ENCODE data around the gene ALPL. TPM values are rescaled to one million over a fixed set of nuclear protein-coding genes. Genes with fewer than 3 reads are reported as not detected.

The ALPL gene
- total RNA-seq, 1 experiment from 2014 or later: 84.8 TPM

DNA sequence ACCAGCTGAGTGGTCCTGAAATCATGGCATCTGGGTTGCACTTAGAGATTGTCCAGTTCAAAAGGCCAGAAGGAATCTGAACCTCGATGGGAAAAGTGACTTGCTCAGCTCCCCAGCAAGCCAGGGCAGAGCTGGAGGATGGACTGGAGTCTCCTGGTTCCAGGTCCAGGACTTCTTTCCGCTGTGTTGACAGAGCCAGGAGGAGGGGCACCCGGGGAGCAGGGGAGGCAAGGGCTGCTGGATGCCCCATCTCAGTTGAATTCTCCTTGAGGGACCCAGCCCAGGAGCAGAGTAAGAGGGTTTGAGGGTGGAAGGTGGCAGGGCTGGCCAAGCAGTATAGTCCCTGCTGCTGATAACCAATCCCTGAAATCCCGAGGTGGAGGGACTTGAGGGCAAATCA, 2.4 kb upstream of the ALPL start:
- Histone ChIP-seq H3K27me3 (ENCODE audit: insufficient read depth, low read length) (peaks cover 3% of the 10 kb centered on the region; the same call in 1 of the 2 replicates), H2BK120ac (ENCODE audit: low read depth, low read length, poor library complexity, severe bottlenecking) (no peak overlapping the region), H3K23ac (ENCODE audit: insufficient read length, low read depth, low read length) (no peak overlapping the region), H2BK20ac (ENCODE audit: low read depth, low read length, poor library complexity, severe bottlenecking) (no peak overlapping the region), H2AK5ac (ENCODE audit: insufficient read length, low read length) (no peak overlapping the region), H3K56ac (ENCODE audit: insufficient read length, low read depth, low read length) (no peak overlapping the region), H4K91ac (ENCODE audit: insufficient read length, low read depth, low read length) (no peak overlapping the region), H3K9me3 (ENCODE audit: control insufficient read depth, low read depth, low read length) (no peaks in the 10 kb centered on the region), H3K23me2 (ENCODE audit: insufficient read length, low read depth, low read length, poor library complexity, severe bottlenecking) (peaks cover 11% of the 10 kb centered on the region), H3K79me2 (ENCODE audit: insufficient read depth, low read length) (no peaks in the 10 kb centered on the region; the same call in 1 of the 2 replicates), H3K4ac (ENCODE audit: low read depth, low read length) (no peak overlapping the region), H4K5ac (ENCODE audit: insufficient read length, low read depth, low read length) (no peak overlapping the region), H3K18ac (ENCODE audit: insufficient read length, low read depth, low read length) (no peak overlapping the region), H3K9ac (ENCODE audit: extremely low read depth, insufficient read length, low read length) (no peak overlapping the region), H3K4me2 (ENCODE audit: insufficient read depth, insufficient read length, low read length) (no peak overlapping the region), H3K14ac (ENCODE audit: insufficient read depth, low read length) (no peak overlapping the region), H3K27ac (ENCODE audit: insufficient read length, low read depth, low read length) (no peak overlapping the region), H3K79me1 (ENCODE audit: insufficient read depth, low read depth, low read length, poor library complexity, severe bottlenecking) (no peaks in the 10 kb centered on the region), H2AFZ (ENCODE audit: low read length) (no peak overlapping the region), H3T11ph (ENCODE audit: low read length) (no peak overlapping the region), H2BK12ac (ENCODE audit: insufficient read length, low read depth, low read length) (no peak overlapping the region), H4K20me1 (ENCODE audit: control insufficient read depth, insufficient read depth, insufficient read length) (no peaks in the 10 kb centered on the region), H2BK15ac (ENCODE audit: low read depth, low read length) (no peak overlapping the region), H3K4me1 (ENCODE audit: insufficient read depth, low read length) (0 out of 2 replicates have a peak, but pooled peaks cover 2% of the 10 kb centered on the region), H2BK5ac (ENCODE audit: insufficient read length, low read length) (no peak overlapping the region), H4K8ac (replicated peaks; ENCODE audit: insufficient read length, low read depth, low read length) (no peak overlapping the region)
- Mint-ChIP-seq H3K4me1 (peaks cover 23 to 24% of the 10 kb centered on the region in 2 experiments), H3K9me3 (no peaks in the 10 kb centered on the region; a peak in 1 of 5 replicates), H3K4me3 (no peak overlapping the region), H3K36me3 (ENCODE audit: insufficient read depth in 1 of 3, low read depth in 3 of 3) (peaks cover 0 to 5% (median 5%) of the 10 kb centered on the region in 3 experiments; a peak in 3 of 7 replicates), H3K27ac (no peak overlapping the region), H3K27me3 (ENCODE audit: low read depth) (peaks cover 32% of the 10 kb centered on the region)
- no peak for TF ChIP-seq CTCF (conservative IDR thresholded peaks at IDR 0.05)
- no CpG with 5 or more reads among the region's 4 CpGs for WGBS (ENCODE audit: extremely low coverage, insufficient read length, low lambda C conversion rate)
- DNase-seq: no peak
